Thymus (tissue), 11 donors: ENCODE data around the gene KIAA0753. TPM values are rescaled to one million over a fixed set of nuclear protein-coding genes. Genes with fewer than 3 reads are reported as not detected.
"Not testable (repeated sequence)": the region's sequence is repeated elsewhere in the genome, so short reads cannot be mapped to it uniquely, and the experiment has no call there.

ENCODE experiments used
- DNase-seq, 9 donors: peaks; one replicate each; pipeline ENCODE4 v3.0.0-alpha.2; 2013; ENCODE audit warnings: low spot score in 9 of 9, low read depth in 6 of 9, missing footprints in 1 of 9
- H3K27ac ChIP-seq, 2 donors: one replicate each; pipeline ENCODE4 v1.5.1; 2013; ENCODE audit warnings: control low read depth in 1 of 2, low read depth in 1 of 2, low read length in 1 of 2, mild to moderate bottlenecking in 1 of 2, moderate library complexity in 1 of 2
- H3K27me3 ChIP-seq, 2 donors: one replicate each; pipeline ENCODE4 v1.5.1; 2013; ENCODE audit warnings: low read length in 1 of 2; ENCODE audit not compliant: control insufficient read depth in 2 of 2, insufficient read depth in 1 of 2
- H3K36me3 ChIP-seq, 2 donors: one replicate each; pipeline ENCODE4 v1.5.1; 2013; ENCODE audit warnings: low read length in 1 of 2, mild to moderate bottlenecking in 1 of 2, moderate library complexity in 1 of 2; ENCODE audit not compliant: control insufficient read depth in 2 of 2, insufficient read depth in 2 of 2
- H3K4me1 ChIP-seq, 2 donors: one replicate each; pipeline ENCODE4 v1.5.1; 2013; ENCODE audit warnings: low read length in 2 of 2; ENCODE audit not compliant: control insufficient read depth in 2 of 2, insufficient read depth in 2 of 2
- H3K4me3 ChIP-seq, 2 donors: one replicate each; pipeline ENCODE4 v1.5.1; 2013; ENCODE audit warnings: low read length in 2 of 2, control low read depth in 1 of 2, mild to moderate bottlenecking in 1 of 2
- H3K9me3 ChIP-seq, 2 donors: one replicate each; pipeline ENCODE4 v1.5.1; 2013; ENCODE audit warnings: low read length in 1 of 2, mild to moderate bottlenecking in 1 of 2; ENCODE audit not compliant: control insufficient read depth in 2 of 2, insufficient read depth in 1 of 2
- WGBS: extraction: QIAGEN DNeasy Blood & Tissue Kit; methylation state at CpG from one replicate; pipeline ENCODE4 v1.1.7; 2013; 5-methylcytosine and 5-hydroxymethylcytosine counted together
- polyA plus RNA-seq: library from polyadenylated mRNA; stranded (reverse); fragments of 200-250 nt; gene quantifications from one replicate; pipeline ENCODE4 v1.2.3, GENCODE V29; 2013
- total RNA-seq: library from RNA; stranded (reverse); fragments of 120-200 nt; gene quantifications from one replicate; pipeline ENCODE4 v1.2.4, GENCODE V29; 2013
- donor health status: healthy.

The KIAA0753 gene
- total and polyA plus RNA-seq, 2 donors = 10.8 to 11.8 TPM

DNA sequence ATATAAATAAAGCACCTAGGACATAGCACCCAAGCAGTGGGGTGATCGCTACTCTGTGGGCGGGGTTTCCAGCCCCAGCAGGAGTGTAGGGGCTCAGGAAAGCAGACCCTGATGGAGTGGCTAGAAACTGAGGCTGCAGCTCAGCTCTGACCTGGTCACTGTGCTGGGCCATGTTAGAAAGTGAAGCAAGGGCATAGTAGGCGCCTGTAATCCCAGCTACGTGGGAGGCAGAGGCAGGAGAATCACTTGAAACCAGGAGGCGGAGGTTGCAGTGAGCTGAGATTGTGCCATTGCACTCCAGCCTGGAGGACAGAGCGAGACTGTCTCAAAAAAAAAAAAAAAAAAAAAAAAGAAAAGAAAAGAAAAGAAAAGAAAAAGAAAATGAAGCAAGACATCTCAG, 67.0 kb downstream of the KIAA0753 start:
- not testable (repeated sequence) for H3K27ac ChIP-seq, H3K9me3 ChIP-seq, H3K27me3 ChIP-seq, H3K4me3 ChIP-seq, DNase-seq, H3K36me3 ChIP-seq
- WGBS = 97% methylated on average over 6 of the region's 6 CpGs
- peaks cover 6 to 11% of the 10 kb centered on the region in 2 donors for H3K4me1 ChIP-seq

DNA sequence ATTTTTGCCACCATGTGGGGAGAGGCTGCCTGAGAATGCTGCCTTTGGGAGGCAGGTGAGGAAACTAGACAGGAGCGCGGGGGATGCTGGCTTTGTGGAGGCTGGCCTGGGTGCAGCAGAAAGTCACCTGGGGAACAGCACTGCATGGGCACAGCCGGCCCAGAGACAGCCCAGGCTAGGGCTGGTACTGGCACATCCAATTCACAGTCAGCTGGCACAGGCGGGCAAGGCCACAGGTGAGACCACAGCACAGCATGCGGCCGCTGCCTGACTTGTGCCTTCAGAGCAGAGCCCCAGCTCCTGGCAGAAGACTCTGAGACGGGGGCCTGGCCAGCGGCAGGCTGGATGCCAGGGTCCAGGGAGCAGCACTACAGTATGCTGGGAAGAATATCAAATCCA, 67.5 kb downstream of the KIAA0753 start:
- Histone ChIP-seq H3K27me3 (no peaks in the 10 kb centered on the region), H3K27ac (no peak overlapping the region), H3K36me3 (peaks cover 0 to 6% of the 10 kb centered on the region in 2 donors), H3K9me3 (no peaks in the 10 kb centered on the region), H3K4me1 (peaks cover 6 to 11% of the 10 kb centered on the region in 2 donors), H3K4me3 (no peak overlapping the region)
- WGBS = 96% methylated on average over 8 of the region's 8 CpGs
- no peak for DNase-seq

GRCh38 chr17:6571452-6571781, 69.1 kb downstream of the KIAA0753 start:
- no peak overlapping the region for H3K4me3 ChIP-seq
- H3K36me3 ChIP-seq = no peaks in the 10 kb centered on the region
- no peak overlapping the region for H3K27ac ChIP-seq
- no peak for DNase-seq
- H3K27me3 ChIP-seq = no peaks in the 10 kb centered on the region
- no peaks in the 10 kb centered on the region for H3K9me3 ChIP-seq
- H3K4me1 ChIP-seq = peaks cover 6 to 11% of the 10 kb centered on the region in 2 donors
- 97% methylated on average over 7 of the region's 7 CpGs for WGBS

DNA sequence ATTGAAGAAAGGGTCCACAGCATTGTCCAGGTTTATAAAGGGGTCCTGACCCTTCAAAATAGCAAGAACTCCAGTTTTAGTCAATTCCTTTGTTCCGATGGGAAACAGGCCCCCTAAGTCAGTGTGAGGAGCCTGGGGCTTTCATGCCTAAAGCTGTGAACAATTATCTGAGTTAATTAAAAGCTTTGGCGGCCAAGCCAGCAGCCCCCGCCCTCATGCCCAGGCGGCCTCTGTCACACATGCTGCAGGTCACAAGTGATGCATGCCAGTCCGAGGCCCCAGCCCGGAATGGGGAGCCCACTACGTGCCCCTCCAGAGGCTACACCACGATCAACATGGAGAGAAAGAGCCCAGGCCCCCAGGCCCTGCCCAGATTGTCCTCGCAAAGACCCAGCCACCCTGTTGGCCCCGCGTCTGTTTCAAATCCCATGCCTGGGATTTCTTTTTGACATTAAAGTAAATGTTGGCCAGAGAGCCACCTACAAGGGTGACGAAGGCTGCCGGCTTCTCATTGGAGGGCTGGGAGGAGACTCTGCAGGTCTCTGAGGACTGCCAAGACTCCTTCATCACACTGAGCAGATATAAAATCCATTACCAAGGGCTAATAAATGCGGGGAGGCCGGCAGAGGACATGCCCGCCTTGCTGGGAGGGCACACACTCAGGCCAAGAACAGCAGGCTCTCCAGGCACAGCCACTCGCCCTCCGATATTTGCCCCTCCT, 69.6 kb downstream of the KIAA0753 start:
- no peak for DNase-seq
- H3K4me3 ChIP-seq = no peak overlapping the region
- H3K27ac ChIP-seq = no peak overlapping the region
- peaks cover 6 to 11% of the 10 kb centered on the region in 2 donors for H3K4me1 ChIP-seq
- H3K36me3 ChIP-seq = no peaks in the 10 kb centered on the region
- H3K9me3 ChIP-seq = no peaks in the 10 kb centered on the region
- no peaks in the 10 kb centered on the region for H3K27me3 ChIP-seq
- 97% methylated on average over 18 of the region's 18 CpGs for WGBS

GRCh38 chr17:6569370-6570285, 70.9 kb downstream of the KIAA0753 start:
- no peak overlapping the region for H3K27ac ChIP-seq
- H3K4me1 ChIP-seq = no peaks in the 10 kb centered on the region
- no peak overlapping the region for H3K4me3 ChIP-seq
- no peaks in the 10 kb centered on the region for H3K9me3 ChIP-seq
- no peak for DNase-seq
- no peaks in the 10 kb centered on the region for H3K27me3 ChIP-seq
- 85% methylated on average over 10 of the region's 10 CpGs for WGBS
- H3K36me3 ChIP-seq = no peaks in the 10 kb centered on the region

DNA sequence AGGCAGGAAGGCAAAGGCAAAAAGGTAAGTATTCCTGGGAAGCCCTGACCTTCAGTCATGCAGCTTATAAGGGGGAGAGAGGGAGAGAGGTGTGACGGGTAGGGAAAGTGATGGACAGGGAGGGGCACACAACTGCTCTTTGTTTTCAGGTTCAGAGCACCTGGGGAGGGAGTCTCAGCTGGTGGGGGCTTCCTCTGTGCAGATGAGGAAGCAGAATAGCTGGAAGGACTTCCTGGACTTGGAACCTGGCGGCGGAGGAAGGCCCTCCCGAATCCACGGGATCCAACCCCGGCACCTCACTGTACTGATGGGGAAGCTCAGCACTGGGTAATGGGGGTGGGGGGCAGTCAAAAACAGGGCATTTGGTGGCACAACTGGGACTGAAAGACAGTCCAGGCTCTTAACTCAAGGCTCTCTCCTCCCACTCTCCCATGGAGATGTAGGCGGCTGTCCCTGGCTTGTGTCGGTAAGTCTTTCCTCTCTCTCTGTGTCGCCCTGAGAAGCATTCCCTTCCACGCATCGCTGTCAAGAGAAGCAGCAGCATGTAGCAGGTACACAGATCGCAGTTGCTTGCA, 72.2 kb downstream of the KIAA0753 start:
- WGBS = 96% methylated on average over 12 of the region's 12 CpGs

GRCh38 chr17:6567528-6568183, 72.9 kb downstream of the KIAA0753 start:
- DNase-seq = no peak
- H3K4me3 ChIP-seq = no peak overlapping the region
- no peaks in the 10 kb centered on the region for H3K27me3 ChIP-seq
- no peaks in the 10 kb centered on the region for H3K36me3 ChIP-seq
- H3K27ac ChIP-seq = no peak overlapping the region
- 92% methylated on average over 15 of the region's 15 CpGs for WGBS
- no peaks in the 10 kb centered on the region for H3K4me1 ChIP-seq
- no peaks in the 10 kb centered on the region for H3K9me3 ChIP-seq

More for the DNA sequence above, 72.2 kb downstream of the KIAA0753 start:
- Histone ChIP-seq H3K27me3 (no peaks in the 10 kb centered on the region), H3K36me3 (no peaks in the 10 kb centered on the region), H3K4me1 (no peaks in the 10 kb centered on the region), H3K27ac (no peak overlapping the region), H3K4me3 (no peak overlapping the region), H3K9me3 (no peaks in the 10 kb centered on the region)
- no peak for DNase-seq

DNA sequence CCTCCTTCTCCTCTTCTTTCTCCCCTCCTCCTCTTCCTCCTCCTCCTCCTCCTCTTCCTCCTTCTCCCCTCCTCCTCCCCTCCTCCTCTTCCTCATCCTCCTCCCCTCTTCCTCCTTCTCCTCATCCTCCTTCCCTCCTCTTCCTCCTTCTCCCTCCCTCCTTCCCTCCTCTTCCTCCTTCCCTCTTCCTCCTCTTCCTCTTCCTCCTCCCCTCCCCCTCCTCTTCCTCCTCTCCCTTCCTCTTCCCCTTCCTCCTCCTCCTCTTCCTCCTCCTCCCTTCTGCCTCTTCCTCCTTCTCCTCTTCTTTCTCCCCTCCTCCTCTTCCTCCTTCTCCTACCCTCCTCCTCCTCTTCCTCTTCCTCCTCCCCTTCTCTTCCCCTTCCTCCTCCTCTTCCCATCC, 79.1 kb downstream of the KIAA0753 start:
- no peak overlapping the region for H3K27ac ChIP-seq
- no peaks in the 10 kb centered on the region for H3K36me3 ChIP-seq
- peaks cover 19 to 34% of the 10 kb centered on the region in 2 donors for H3K27me3 ChIP-seq
- no peak overlapping the region for H3K4me3 ChIP-seq
- no peaks in the 10 kb centered on the region for H3K9me3 ChIP-seq
- peaks cover 0 to 3% of the 10 kb centered on the region in 2 donors for H3K4me1 ChIP-seq
- DNase-seq = no peak
